CD4-positive, alpha-beta T cell (primary cell): Measurements from ENCODE around the gene COL9A1. TPM values are rescaled to one million over a fixed set of nuclear protein-coding genes. Genes with fewer than 3 reads are reported as not detected.
"Not testable (repeated sequence)": the region's sequence is repeated elsewhere in the genome, so short reads cannot be mapped to it uniquely, and the experiment has no call there.

ENCODE experiments used
- ATAC-seq: fragments of 200-7000 bp; cut with Tn5 transposase; one replicate; pipeline ENCODE4 v1.10.0; 2022; ENCODE audit warnings: mild to moderate bottlenecking; ENCODE audit not compliant: poor library complexity
- CTCF ChIA-PET: fragments of 350-600 bp; sonication (Branson Sonifier 250); formaldehyde crosslinking; loops from one replicate; lab custom pipeline; 2021; ENCODE audit warnings: antibody characterized with exemption, inconsistent platforms; lab: Charles Lee
- POLR2A ChIA-PET: fragments of 350-600 bp; sonication (Branson Sonifier 250); formaldehyde crosslinking; loops from one replicate; lab custom pipeline; 2021; ENCODE audit warnings: antibody characterized with exemption, inconsistent platforms; lab: Charles Lee
- DNase-seq, 14 experiments: peaks; one replicate each; pipeline ENCODE4 v3.0.0-alpha.2; 2013 to 2020; ENCODE audit warnings: mixed read lengths in 2 of 14
- H3K27ac ChIP-seq, 2 donors: one replicate each; pipeline versions ENCODE4 v1.5.1 to v1.7.0; 2013; ENCODE audit warnings: low read length in 2 of 2, low read depth in 1 of 2, mild to moderate bottlenecking in 1 of 2
- H3K27me3 ChIP-seq, 2 experiments: 1 replicate in 1 of 2; 2 replicates in 1 of 2; pipeline versions ENCODE4 v1.6.1 to v1.7.0; 2013; ENCODE audit warnings: low read length in 2 of 2, control low read depth in 1 of 2, mild to moderate bottlenecking in 1 of 2, moderate library complexity in 1 of 2; ENCODE audit not compliant: insufficient read depth in 2 of 2, control insufficient read depth in 1 of 2
- H3K36me3 ChIP-seq: one replicate; pipeline ENCODE4 v1.6.1; 2013; ENCODE audit warnings: low read length, control low read depth; ENCODE audit not compliant: insufficient read depth
- H3K4me1 ChIP-seq: one replicate; pipeline ENCODE4 v1.6.1; 2013; ENCODE audit warnings: low read length, control low read depth; ENCODE audit not compliant: insufficient read depth
- H3K4me3 ChIP-seq: one replicate; pipeline ENCODE4 v1.5.1; 2013; ENCODE audit warnings: mild to moderate bottlenecking, low read length, moderate library complexity
- H3K9me3 ChIP-seq, 2 experiments: 1 replicate in 1 of 2; 2 replicates in 1 of 2; pipeline versions ENCODE4 v1.6.1 to v1.7.0; 2013; ENCODE audit warnings: low read length in 2 of 2, mild to moderate bottlenecking in 2 of 2, control low read depth in 1 of 2, moderate library complexity in 1 of 2; ENCODE audit not compliant: control insufficient read depth in 1 of 2, insufficient read depth in 1 of 2
- H3K27ac Mint-ChIP-seq: one replicate; pipeline ENCODE4 v1.8.0; 2020; ENCODE audit warnings: mixed read lengths
- H3K27me3 Mint-ChIP-seq: one replicate; pipeline ENCODE4 v1.8.0; 2021; ENCODE audit warnings: mixed read lengths
- H3K36me3 Mint-ChIP-seq: one replicate; pipeline ENCODE4 v1.8.0; 2021; ENCODE audit warnings: low read depth, mixed read lengths
- H3K4me1 Mint-ChIP-seq: one replicate; pipeline ENCODE4 v1.8.0; 2021; ENCODE audit warnings: low read depth, mixed read lengths
- H3K4me3 Mint-ChIP-seq: one replicate; pipeline ENCODE4 v1.8.0; 2020; ENCODE audit warnings: mild to moderate bottlenecking, mixed read lengths
- H3K9me3 Mint-ChIP-seq: one replicate; pipeline ENCODE4 v1.8.0; 2020; ENCODE audit warnings: mixed read lengths
- intact Hi-C, 2 experiments: fragments of 100-400 bp; cut with DNase I in 1 of 2; cut with micrococcal nuclease in 1 of 2; formaldehyde crosslinking; loops; one replicate each; pipeline versions ENCODE4 v1.15.1 to v1.9.0; 2023 to 2025; cut with DNase I, micrococcal nuclease
- total RNA-seq, 174 experiments: library from RNA in 2 of 174; stranded (reverse) in 2 of 174; gene quantifications; one replicate each; pipeline ENCODE4 v1.2.3 and lab custom pipeline; 2021 to 2026
- TF ChIP-seq, protein P1 (sequence below): fragments of 200-600 bp; IDR thresholded peaks from one replicate; pipeline ENCODE4 v1.8.0; 2022; ENCODE audit warnings: antibody characterized with exemption, mild to moderate bottlenecking

COL9A1 gene
- total RNA-seq, 2 experiments from 2014 or later: not detected

GRCh38 chr6:70310063-70310694 lies 7.3 kb upstream of the COL9A1 start:
- H3K4me1 Mint-ChIP-seq: no peaks in the 10 kb centered on the region
- TF ChIP-seq, protein P1, sequence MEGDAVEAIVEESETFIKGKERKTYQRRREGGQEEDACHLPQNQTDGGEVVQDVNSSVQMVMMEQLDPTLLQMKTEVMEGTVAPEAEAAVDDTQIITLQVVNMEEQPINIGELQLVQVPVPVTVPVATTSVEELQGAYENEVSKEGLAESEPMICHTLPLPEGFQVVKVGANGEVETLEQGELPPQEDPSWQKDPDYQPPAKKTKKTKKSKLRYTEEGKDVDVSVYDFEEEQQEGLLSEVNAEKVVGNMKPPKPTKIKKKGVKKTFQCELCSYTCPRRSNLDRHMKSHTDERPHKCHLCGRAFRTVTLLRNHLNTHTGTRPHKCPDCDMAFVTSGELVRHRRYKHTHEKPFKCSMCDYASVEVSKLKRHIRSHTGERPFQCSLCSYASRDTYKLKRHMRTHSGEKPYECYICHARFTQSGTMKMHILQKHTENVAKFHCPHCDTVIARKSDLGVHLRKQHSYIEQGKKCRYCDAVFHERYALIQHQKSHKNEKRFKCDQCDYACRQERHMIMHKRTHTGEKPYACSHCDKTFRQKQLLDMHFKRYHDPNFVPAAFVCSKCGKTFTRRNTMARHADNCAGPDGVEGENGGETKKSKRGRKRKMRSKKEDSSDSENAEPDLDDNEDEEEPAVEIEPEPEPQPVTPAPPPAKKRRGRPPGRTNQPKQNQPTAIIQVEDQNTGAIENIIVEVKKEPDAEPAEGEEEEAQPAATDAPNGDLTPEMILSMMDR: peak; percentile 60
- H3K9me3 Mint-ChIP-seq: no peaks in the 10 kb centered on the region
- Histone ChIP-seq H3K36me3 (no peaks in the 10 kb centered on the region), H3K27me3 (peaks cover 0 to 6% of the 10 kb centered on the region in 2 experiments), H3K4me3 (no peak overlapping the region), H3K27ac (no peak overlapping the region), H3K9me3 (no peaks in the 10 kb centered on the region), H3K4me1 (no peaks in the 10 kb centered on the region)
- no peaks in the 10 kb centered on the region for H3K36me3 Mint-ChIP-seq
- peak in 3 of 14 experiments; percentile 39 to 44 (median 40) for DNase-seq
- H3K27me3 Mint-ChIP-seq: peaks cover 39% of the 10 kb centered on the region
- H3K27ac Mint-ChIP-seq: no peak overlapping the region
- intact Hi-C loops: loop anchor here (2.0 to 10.0 kb wide), 6 partner anchors 59 to 1065 kb away; partner anchors contain the start of gene B3GAT2 (in 1 of the 2)
- H3K4me3 Mint-ChIP-seq: no peak overlapping the region
- CTCF ChIA-PET: interaction anchor here (1.0 to 2.0 kb wide), 4 partner anchors 18 to 646 kb away, joined by 3 to 10 read pairs (median 3); partner anchors contain the start of gene B3GAT2
- POLR2A ChIA-PET: no interaction called here
- ATAC-seq: no peak

DNA sequence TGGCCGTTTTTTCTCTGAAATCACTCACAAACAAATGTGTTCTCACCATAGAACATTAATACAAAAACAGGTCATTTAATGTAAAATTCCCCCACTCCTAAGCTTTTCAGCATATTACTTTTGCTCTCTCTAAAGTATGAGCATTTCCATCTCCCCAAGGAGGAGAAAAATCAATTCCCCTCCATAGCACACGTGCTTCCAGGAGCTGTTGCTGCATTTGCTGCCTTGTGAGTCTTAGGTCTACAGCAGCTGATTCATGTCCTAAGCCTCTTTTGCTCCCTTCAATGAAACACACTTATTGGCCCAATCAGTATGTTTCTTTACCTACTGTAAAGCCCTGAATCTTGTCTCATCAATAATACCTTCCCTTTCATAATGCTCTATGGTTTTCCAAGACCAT lies 6.4 kb upstream of the COL9A1 start:
- intact Hi-C loops: loop anchor here in 1 of 2 experiments (5.0 kb wide), 1 partner anchor 703 kb away; no protein-coding TSS in a partner anchor
- no peak overlapping the region for H3K4me3 Mint-ChIP-seq
- CTCF ChIA-PET: interaction anchor here (0.8 to 2.0 kb wide), 2 partner anchors 94 to 647 kb away, joined by 3 to 10 read pairs; partner anchors contain the start of gene B3GAT2

GRCh38 chr6:70308142-70308541 lies 5.3 kb upstream of the COL9A1 start:
- H3K27ac Mint-ChIP-seq, POLR2A ChIA-PET, H3K4me1 ChIP-seq, H3K4me1 Mint-ChIP-seq, H3K4me3 ChIP-seq, ATAC-seq, H3K9me3 ChIP-seq, H3K4me3 Mint-ChIP-seq, DNase-seq, H3K36me3 Mint-ChIP-seq, H3K9me3 Mint-ChIP-seq, H3K27ac ChIP-seq, H3K36me3 ChIP-seq, CTCF ChIA-PET, H3K27me3 ChIP-seq: not testable (repeated sequence)
- TF ChIP-seq, protein P1: peak; percentile 51
- intact Hi-C loops: loop anchor here in 1 of 2 experiments (5.0 kb wide), 1 partner anchor 704 kb away; no protein-coding TSS in a partner anchor
- H3K27me3 Mint-ChIP-seq: peaks cover 44% of the 10 kb centered on the region

More for the DNA sequence above, 6.4 kb upstream of the COL9A1 start:
- Histone ChIP-seq H3K27me3 (peaks cover 0 to 6% of the 10 kb centered on the region in 2 experiments), H3K4me3 (no peak overlapping the region), H3K9me3 (no peaks in the 10 kb centered on the region), H3K36me3 (no peaks in the 10 kb centered on the region), H3K27ac (no peak overlapping the region), H3K4me1 (no peaks in the 10 kb centered on the region)
- TF ChIP-seq, protein P1: no peak
- ATAC-seq (no peak), DNase-seq (no peak)
- POLR2A ChIA-PET: interaction anchor here (0.6 kb wide), 1 partner anchor 267 kb away, joined by 3 read pairs; no protein-coding TSS in a partner anchor
- Mint-ChIP-seq H3K9me3 (no peaks in the 10 kb centered on the region), H3K36me3 (no peaks in the 10 kb centered on the region), H3K27ac (no peak overlapping the region), H3K27me3 (peaks cover 41% of the 10 kb centered on the region), H3K4me1 (no peaks in the 10 kb centered on the region)
